Effector CD8-positive, alpha-beta T cell (primary cell): ENCODE measurements around the gene ALG8.
"Not testable (repeated sequence)": the region's sequence is repeated elsewhere in the genome, so short reads cannot be mapped to it uniquely, and the experiment has no call there.

Source experiments
- DNase-seq: peaks from one replicate; lab custom pipeline; 2025; lab: John Stamatoyannopoulos, UW
- total RNA-seq, 4 experiments: gene quantifications; one replicate each; lab custom pipeline; 2026; lab: John Stamatoyannopoulos, UW

ALG8 gene
- total RNA-seq: 19.0 to 30.5 (median 24.3) reads per million in 4 experiments

GRCh38 chr11:78139422-78140391 lies at the start of gene ALG8:
ALG8 (minus strand) TSS chr11:78139626; CDS start chr11:78139588, 38 bp downstream.
- peak; percentile 94 for DNase-seq

- DNase-seq: peak; percentile 75
These were observed 49.1 kb upstream of the ALG8 start, which contains the start of the genes KCTD21 and USP35 for GRCh38 chr11:78188286-78189173. KCTD21 (minus strand) TSS chr11:78188626; CDS start chr11:78174554, 14,072 bp downstream. USP35 (plus strand) TSS chr11:78188919; CDS start chr11:78196246, 7,327 bp downstream.

- DNase-seq: peak; percentile 58
These were observed 48.2 kb upstream of the ALG8 start for GRCh38 chr11:78187366-78188285.

- DNase-seq: no peak
These were observed 41.8 kb upstream of the ALG8 start for GRCh38 chr11:78181185-78181584.

- DNase-seq: no peak
These were observed 41.3 kb upstream of the ALG8 start for GRCh38 chr11:78180751-78181150.

GRCh38 chr11:78179459-78180071 lies 40.1 kb upstream of the ALG8 start:
- DNase-seq: no peak

- DNase-seq: no peak
These were observed 37.8 kb upstream of the ALG8 start for GRCh38 chr11:78177216-78177615.

GRCh38 chr11:78176605-78177141 lies 37.2 kb upstream of the ALG8 start:
- DNase-seq: no peak

GRCh38 chr11:78175862-78176261 lies 36.4 kb upstream of the ALG8 start:
- not testable (repeated sequence) for DNase-seq

- DNase-seq: no peak
These were observed 32.5 kb upstream of the ALG8 start for GRCh38 chr11:78171951-78172350.

GRCh38 chr11:78170874-78171549 lies 31.6 kb upstream of the ALG8 start:
- no peak for DNase-seq

- no peak for DNase-seq
These were observed 31.0 kb upstream of the ALG8 start for GRCh38 chr11:78170413-78170812.

GRCh38 chr11:78168539-78169477 lies 29.4 kb upstream of the ALG8 start:
- no peak for DNase-seq

GRCh38 chr11:78166855-78167469 lies 27.5 kb upstream of the ALG8 start:
- DNase-seq: no peak

- DNase-seq: no peak
These were observed 25.0 kb upstream of the ALG8 start for GRCh38 chr11:78164471-78164870.

- no peak for DNase-seq
These were observed 24.4 kb upstream of the ALG8 start for GRCh38 chr11:78163828-78164227.

- DNase-seq: no peak
These were observed 22.5 kb upstream of the ALG8 start for GRCh38 chr11:78161962-78162371.

- no peak for DNase-seq
These were observed 21.9 kb upstream of the ALG8 start for GRCh38 chr11:78161346-78161745.
